ENCODE results near the gene POU2AF1.

The POU2AF1 gene

GRCh38 chr11:111342329-111342728 is 36.7 kb downstream of the POU2AF1 start:
- ATAC-seq, result no peak
- TF ChIP-seq, protein P1, sequence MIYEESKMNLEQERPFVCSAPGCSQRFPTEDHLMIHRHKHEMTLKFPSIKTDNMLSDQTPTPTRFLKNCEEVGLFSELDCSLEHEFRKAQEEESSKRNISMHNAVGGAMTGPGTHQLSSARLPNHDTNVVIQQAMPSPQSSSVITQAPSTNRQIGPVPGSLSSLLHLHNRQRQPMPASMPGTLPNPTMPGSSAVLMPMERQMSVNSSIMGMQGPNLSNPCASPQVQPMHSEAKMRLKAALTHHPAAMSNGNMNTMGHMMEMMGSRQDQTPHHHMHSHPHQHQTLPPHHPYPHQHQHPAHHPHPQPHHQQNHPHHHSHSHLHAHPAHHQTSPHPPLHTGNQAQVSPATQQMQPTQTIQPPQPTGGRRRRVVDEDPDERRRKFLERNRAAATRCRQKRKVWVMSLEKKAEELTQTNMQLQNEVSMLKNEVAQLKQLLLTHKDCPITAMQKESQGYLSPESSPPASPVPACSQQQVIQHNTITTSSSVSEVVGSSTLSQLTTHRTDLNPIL (CRISPR knock-in tag; IDR thresholded peaks at IDR 0.05; ENCODE audit: low read depth), result no peak
- no peak for TF ChIP-seq ISL1 (CRISPR knock-in tag; IDR thresholded peaks at IDR 0.05)
- TF ChIP-seq ZC3H10 (CRISPR knock-in tag; IDR thresholded peaks at IDR 0.05), result no peak
- TF ChIP-seq ZNF70 (CRISPR knock-in tag; IDR thresholded peaks at IDR 0.05), result no peak
- TF ChIP-seq ESRRG (CRISPR knock-in tag; IDR thresholded peaks at IDR 0.05), result no peak
- no peak for TF ChIP-seq PPARA (CRISPR knock-in tag; IDR thresholded peaks at IDR 0.05; ENCODE audit: borderline replicate concordance)
- TF ChIP-seq, protein P2, sequence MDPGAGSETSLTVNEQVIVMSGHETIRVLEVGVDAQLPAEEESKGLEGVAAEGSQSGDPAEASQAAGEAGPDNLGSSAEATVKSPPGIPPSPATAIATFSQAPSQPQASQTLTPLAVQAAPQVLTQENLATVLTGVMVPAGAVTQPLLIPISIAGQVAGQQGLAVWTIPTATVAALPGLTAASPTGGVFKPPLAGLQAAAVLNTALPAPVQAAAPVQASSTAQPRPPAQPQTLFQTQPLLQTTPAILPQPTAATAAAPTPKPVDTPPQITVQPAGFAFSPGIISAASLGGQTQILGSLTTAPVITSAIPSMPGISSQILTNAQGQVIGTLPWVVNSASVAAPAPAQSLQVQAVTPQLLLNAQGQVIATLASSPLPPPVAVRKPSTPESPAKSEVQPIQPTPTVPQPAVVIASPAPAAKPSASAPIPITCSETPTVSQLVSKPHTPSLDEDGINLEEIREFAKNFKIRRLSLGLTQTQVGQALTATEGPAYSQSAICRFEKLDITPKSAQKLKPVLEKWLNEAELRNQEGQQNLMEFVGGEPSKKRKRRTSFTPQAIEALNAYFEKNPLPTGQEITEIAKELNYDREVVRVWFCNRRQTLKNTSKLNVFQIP (CRISPR knock-in tag; IDR thresholded peaks at IDR 0.05; ENCODE audit: borderline replicate concordance, low read depth), result no peak
- no peak for TF ChIP-seq ZNF565 (CRISPR knock-in tag; conservative IDR thresholded peaks at IDR 0.05; ENCODE audit: low read depth)
- TF ChIP-seq SNAI2 (CRISPR knock-in tag; IDR thresholded peaks at IDR 0.05), result no peak
- no peak for TF ChIP-seq GLIS3 (CRISPR knock-in tag; IDR thresholded peaks at IDR 0.05)
- no peak for TF ChIP-seq ARNTL (CRISPR knock-in tag; IDR thresholded peaks at IDR 0.05; ENCODE audit: borderline replicate concordance, low read depth)
- TF ChIP-seq CSDC2 (CRISPR knock-in tag; IDR thresholded peaks at IDR 0.05), result no peak
- TF ChIP-seq TCF4 (CRISPR knock-in tag; IDR thresholded peaks at IDR 0.05; ENCODE audit: borderline replicate concordance), result no peak
- TF ChIP-seq, protein P3, sequence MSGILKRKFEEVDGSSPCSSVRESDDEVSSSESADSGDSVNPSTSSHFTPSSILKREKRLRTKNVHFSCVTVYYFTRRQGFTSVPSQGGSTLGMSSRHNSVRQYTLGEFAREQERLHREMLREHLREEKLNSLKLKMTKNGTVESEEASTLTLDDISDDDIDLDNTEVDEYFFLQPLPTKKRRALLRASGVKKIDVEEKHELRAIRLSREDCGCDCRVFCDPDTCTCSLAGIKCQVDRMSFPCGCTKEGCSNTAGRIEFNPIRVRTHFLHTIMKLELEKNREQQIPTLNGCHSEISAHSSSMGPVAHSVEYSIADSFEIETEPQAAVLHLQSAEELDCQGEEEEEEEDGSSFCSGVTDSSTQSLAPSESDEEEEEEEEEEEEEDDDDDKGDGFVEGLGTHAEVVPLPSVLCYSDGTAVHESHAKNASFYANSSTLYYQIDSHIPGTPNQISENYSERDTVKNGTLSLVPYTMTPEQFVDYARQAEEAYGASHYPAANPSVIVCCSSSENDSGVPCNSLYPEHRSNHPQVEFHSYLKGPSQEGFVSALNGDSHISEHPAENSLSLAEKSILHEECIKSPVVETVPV (CRISPR knock-in tag; IDR thresholded peaks at IDR 0.05), result no peak
- TF ChIP-seq TOX (CRISPR knock-in tag; IDR thresholded peaks at IDR 0.05; ENCODE audit: borderline replicate concordance), result no peak
- TF ChIP-seq TSHZ2 (CRISPR knock-in tag; IDR thresholded peaks at IDR 0.05), result no peak

DNA sequence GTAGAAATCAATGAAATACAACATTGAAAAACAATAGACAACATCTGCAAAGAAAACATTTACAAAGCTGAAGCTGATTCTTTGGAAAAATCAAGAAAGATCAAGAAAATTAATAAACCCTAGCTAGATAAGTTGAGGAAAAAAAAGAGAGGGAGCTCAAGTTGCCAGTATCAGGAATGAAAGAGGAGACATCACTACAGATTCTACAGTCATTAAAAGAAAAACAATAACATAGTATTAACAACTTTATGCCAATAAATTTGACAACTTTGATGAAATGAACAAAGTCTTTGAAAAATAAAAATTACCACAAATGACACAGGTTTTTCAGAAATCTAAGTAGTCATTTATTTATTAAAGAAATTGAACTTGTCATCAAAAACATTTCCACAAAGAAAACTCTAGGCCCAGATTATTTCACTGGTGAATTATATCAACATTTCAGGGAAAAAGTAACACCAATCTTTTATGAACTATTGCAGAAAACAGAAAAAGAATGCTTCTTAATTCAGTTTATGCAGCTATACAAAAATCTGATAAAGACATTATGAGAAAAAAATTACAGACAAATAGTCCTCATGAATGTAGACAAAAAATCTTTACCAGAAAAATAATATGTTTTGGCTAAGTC is 39.2 kb downstream of the POU2AF1 start:
- ATAC-seq, result no peak
- no peak for TF ChIP-seq TOX (CRISPR knock-in tag; IDR thresholded peaks at IDR 0.05; ENCODE audit: borderline replicate concordance)
- no peak for TF ChIP-seq ISL1 (CRISPR knock-in tag; IDR thresholded peaks at IDR 0.05)
- TF ChIP-seq ZFP30 (CRISPR knock-in tag; IDR thresholded peaks at IDR 0.05), result no peak
- TF ChIP-seq CSDC2 (CRISPR knock-in tag; IDR thresholded peaks at IDR 0.05), result no peak

DNA sequence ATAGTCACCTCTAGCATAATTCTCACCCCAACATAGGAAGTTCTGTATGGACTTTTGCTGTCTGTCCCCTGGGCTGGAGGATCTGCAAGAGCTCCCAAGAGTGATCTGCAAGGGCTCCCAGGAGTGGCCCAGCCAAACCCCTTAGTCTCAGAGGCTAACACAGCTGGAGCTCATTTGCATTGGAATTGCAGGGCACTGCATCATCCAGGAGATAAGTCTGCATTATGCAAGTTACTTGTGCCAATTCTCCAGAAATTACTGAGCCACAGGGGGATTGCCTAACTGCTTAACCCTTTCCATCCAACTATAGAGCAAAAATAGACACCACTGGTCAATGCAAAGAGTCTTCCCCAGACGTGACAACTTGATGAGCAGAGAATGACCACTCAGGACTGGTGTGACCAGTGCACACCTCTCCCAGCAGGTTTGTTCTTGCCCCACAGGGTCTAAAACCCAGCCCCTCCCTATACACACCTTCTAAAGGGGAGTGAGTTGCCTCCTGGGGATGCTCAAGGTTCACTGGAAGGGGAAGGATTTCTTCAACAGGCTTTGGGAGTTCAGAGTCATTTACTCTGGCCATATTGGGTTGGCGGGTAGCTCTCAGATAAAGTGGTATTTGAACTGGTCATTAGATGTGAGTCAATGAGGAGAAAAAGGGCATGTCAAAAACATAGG is 42.4 kb downstream of the POU2AF1 start:
- TF ChIP-seq, protein P1 (CRISPR knock-in tag; IDR thresholded peaks at IDR 0.05; ENCODE audit: low read depth), result no peak
- TF ChIP-seq PPARA (CRISPR knock-in tag; IDR thresholded peaks at IDR 0.05; ENCODE audit: borderline replicate concordance) (no peak), TCF4 (CRISPR knock-in tag; IDR thresholded peaks at IDR 0.05; ENCODE audit: borderline replicate concordance) (peak; percentile 60), TSHZ2 (CRISPR knock-in tag; IDR thresholded peaks at IDR 0.05) (peak; percentile 50; the same call in 1 of the 2 replicates), GLIS3 (CRISPR knock-in tag; IDR thresholded peaks at IDR 0.05) (no peak), BACH2 (CRISPR knock-in tag; IDR thresholded peaks at IDR 0.05; ENCODE audit: borderline replicate concordance) (no peak), ZNF565 (CRISPR knock-in tag; conservative IDR thresholded peaks at IDR 0.05; ENCODE audit: low read depth) (no peak), ISL1 (CRISPR knock-in tag; IDR thresholded peaks at IDR 0.05) (peak; percentile 30), ZNF8 (CRISPR knock-in tag; IDR thresholded peaks at IDR 0.05) (no peak), ZFP30 (CRISPR knock-in tag; IDR thresholded peaks at IDR 0.05) (no peak), ZC3H10 (CRISPR knock-in tag; IDR thresholded peaks at IDR 0.05) (no peak), CSDC2 (CRISPR knock-in tag; IDR thresholded peaks at IDR 0.05) (no peak)
- TF ChIP-seq, protein P2 (CRISPR knock-in tag; IDR thresholded peaks at IDR 0.05; ENCODE audit: borderline replicate concordance, low read depth), result no peak
- TF ChIP-seq, protein P3 (CRISPR knock-in tag; IDR thresholded peaks at IDR 0.05), result no peak
- ATAC-seq, result no peak

Data from SK-N-SH treated with all-trans-retinoic acid at 6 μM for 48 hours (cell line).